GM19023 (cell line): ENCODE results near the gene KRT4.

Source experiments
- ATAC-seq: cut with Tn5 transposase; IDR thresholded peaks from one replicate; pipeline ENCODE4 v1.9.1; 2021; ENCODE audit warnings: mild to moderate bottlenecking, moderate library complexity; ENCODE audit not compliant: unreplicated experiment

KRT4 gene

DNA sequence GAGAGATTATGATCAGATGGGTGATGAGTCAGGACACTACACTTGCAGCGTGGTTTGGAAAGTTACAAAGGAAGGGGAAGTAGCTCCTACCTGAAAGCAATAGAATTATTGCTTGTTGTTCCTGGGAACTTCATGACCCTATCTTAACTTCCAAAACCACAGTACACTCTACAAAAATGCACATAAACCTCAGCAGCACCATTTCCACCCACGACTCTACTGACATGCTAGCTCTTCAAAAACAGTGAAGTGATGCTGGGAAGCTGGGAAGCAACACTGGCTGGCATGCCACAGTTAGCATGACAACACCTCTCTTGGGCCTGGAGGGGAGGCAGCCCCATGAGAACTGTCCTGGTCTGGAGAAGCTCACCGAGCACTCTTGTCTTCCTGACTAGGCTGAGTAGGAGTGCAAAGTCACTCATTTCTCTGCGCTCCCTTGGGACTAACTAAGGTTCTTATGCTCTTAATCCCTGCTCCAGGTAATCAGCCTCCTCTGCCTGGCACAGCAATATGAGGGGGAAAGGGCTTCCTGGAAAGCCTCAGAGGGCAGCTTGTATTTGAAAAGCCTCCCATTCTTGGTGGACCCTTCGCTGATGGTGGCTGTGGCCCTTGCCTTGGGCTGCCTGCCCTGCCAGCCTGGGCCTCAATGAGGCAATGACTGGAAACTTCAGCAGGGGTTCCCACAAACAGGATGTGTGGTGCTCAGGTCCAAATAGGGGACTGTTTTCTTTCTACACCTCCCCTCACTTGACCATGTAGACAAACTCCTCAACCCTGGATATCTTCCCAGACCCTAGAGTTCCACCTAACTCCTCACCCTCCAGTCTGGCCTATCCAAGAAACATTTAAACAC lies 19.2 kb downstream of the KRT4 start:
- ATAC-seq: no peak

DNA sequence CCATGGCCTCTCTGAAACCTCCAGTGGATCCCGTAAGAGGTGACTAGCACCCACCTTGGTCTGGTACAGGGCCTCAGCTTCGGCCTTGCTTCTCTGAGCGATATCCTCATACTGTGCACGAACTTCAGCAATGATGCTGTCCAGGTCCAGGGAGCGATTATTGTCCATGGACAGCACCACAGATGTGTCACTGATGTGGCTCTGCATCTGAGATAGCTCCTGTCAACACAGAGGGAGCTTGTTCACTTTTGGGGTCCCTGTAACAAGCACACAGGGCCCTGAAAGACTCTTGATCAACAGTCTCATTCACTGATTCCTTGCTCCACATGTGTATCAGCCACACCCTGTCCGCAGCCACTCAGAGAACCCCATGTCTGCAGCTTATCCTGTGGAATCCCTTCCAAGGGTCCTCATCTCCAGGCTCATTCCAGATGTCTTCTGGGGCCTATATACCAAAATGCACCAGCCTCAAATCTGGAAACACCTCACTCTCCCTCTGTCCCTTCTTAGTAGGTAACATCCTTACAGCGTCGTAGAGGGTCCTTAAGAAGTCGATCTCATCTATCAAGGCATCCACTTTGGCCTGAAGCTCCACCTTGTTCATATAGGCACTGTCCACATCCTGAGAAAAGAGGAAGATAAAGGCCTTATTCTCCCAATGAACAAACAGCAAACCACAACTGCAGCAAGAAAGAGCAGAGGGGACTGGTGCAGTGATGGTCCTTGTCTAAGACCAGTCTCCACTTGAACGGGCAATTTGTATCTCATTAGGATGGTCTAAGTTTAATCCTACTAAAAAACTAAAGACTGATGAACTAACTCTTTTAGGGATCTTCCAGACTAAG lies 21.5 kb downstream of the KRT4 start:
- ATAC-seq: no peak

DNA sequence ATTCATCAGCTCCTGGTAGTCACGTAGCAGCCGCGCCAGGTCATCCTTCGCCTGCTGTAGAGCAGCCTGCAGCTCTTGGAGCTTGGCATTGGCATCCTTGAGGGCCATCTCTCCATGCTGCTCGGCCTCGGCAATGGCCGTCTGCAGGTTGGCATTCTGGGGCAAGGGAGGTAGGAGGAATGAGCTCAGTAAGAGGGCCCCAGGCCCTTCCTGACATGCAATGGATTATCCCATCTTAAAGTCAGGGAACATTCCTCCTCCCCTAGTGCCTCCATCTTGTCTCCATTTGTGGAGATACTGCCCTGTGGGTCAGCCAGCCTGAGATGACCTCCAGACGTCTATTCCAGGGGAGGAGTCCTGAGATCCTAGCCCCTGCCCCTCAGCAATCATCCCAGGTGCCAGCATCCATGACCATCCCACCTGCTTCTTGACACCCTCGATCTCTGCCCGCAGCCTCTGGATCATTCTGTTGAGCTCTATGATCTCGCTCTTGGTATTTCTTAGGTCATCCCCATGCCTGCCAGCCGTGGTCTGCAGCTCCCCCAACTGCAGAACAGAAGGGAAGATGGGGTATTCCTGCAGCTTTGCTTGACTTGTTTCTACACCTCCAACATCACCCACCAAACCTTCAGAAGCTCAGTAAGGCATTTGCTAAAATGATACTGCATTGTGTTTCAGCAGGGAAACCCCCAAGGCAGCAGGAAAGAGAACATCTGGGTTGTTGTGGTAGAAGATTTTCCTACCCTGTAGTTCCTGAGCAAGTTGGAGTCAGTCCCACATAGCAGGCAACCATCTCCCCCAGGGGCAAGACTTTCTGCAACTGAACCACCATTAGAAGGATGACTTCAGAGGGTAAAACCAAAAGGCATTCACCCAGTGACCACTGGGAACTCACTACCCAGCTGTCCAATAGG lies 22.4 kb downstream of the KRT4 start:
- ATAC-seq: no peak

DNA sequence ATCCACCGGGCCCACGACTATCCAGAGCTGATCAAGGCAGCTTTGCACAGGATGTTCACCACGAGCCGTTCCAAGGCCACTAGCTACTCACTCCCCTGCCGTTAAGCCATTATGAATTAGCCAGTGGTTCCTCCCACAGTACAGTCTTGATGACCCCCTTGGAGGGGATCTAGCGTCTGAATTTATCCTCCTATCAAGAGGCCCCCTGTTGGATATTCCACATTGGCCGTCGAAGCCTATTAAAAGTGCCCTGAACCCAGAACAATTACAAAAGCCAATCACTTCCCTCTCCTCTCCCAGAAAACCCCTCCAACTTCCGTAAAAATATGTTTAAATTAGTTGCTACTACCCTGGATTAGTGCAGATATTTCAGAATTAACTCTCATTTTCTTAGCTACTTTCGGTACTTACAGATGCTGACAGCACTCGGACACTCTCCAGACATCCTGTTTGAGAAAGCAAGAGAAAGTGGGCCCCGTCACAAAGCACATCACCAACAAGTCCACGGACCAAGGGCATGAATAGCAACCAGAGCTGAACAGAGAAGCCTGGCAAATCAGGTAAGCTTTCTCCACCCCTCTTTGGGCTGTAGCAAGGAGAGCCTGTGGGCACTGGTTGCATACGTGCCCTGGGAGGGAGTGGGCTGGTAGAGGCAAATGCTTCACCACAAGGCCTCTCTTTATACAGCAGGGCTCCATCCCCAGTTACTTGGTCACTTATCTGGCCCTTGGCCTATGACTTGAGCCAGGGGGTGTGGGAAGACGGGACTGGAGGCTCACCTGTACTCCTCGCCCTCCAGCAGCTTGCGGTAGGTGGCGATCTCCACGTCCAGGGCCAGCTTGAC lies 23.3 kb downstream of the KRT4 start:
- ATAC-seq: no peak

DNA sequence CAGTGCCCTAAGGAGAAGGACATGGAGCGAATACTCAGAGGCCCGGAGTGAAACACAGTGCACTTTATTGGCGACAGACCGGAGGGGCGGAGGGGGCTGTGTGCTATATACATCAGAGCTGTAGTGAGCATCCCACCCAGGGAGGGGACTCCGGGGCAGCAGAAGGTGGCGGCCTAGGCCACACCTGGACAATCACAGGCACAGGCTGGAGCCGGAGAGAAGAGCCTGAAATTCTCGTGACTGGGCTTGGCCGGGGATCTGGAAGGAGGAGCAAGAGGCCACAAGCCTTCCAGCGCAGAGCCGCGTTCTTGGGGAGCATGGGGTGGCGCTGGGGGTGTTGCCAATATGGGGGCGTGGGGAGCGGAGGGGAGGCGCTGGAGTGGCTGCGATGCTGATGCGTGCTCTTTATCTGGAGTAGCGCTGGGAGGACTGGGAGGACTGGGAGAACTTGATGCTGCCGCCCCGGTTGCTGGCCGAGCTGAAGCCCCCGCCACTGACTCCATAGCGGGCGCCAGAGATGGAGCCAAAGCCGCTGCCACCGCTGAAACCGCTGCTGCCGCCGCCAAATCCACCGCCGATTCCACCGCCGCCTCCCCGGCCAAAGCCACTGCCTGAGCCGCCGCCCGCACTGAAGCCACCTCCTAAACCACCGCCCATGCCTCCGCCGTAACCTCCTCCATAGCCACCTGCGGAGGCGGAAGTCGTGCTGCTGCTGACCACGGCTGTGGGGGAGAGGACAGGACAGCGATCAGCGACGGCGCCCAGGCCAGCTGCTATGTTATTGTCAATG lies 24.1 kb downstream of the KRT4 start:
- ATAC-seq: no peak

DNA sequence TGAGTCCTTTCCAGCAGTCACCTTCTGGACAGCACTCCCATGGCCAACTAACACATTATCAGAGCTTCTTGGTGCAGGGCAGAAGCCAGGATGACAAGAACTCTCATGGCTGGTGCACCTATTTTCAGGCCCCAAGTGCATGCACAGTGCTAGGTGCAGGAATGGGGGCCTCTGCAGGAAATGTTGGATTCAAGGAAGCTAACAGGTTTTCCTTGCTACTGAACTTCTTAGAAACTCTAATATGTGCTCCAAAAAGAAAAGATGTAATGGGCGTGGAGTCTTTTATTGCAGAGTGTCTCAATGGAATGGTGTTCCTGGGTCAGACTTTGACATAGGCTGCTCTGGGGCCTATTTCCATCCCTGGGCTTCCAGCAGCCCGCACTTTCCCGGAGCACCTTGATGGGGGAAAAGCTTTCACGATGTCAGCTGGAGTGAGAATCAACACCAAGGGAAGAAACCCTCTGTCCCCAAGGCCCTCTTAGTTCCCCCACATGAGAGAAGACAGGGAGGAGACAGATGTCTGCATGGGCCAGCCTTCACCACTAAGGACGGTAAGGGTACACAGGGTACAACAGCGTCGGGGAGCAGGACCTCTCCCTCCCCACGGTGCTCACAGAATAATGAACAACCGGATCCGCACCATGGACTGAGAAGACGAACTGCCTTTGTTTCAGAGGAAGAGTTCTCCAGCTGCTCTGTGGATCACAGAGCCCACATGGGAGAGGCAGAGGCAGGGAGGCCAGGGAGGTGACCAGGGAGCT lies 24.9 kb downstream of the KRT4 start:
- ATAC-seq: no peak

DNA sequence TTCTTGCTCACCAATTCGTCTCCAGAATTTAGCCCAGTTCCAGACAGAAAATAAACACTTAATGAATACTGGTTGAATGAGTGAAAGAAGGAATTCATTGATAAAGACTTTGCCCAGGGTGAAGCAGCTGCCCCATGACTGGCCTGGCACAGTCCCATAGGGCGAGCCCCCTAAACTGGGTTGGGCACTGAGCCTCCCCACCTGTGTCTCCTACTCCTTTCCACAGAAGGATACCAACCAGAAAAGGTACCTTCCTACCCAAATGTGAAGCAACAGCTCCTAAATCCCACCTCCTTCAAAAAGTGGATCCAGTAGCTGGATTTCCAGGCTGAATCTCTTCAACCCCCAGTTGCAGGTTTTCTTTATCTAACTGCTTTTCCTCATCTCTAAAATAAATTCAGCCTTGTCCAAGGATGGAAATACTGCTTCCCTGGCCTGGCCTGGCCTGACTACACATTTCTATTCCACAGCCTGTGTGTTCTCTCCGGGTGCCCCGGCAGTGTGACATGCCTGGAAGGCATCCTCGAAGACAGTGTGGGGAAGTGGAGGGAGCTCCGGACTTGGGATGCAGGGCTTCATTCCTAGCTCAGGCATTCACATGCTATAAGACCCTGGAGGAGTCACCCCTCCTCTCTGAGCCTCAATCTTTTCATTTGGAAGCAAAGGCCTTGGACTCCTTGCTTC lies 25.6 kb downstream of the KRT4 start:
- no peak for ATAC-seq

DNA sequence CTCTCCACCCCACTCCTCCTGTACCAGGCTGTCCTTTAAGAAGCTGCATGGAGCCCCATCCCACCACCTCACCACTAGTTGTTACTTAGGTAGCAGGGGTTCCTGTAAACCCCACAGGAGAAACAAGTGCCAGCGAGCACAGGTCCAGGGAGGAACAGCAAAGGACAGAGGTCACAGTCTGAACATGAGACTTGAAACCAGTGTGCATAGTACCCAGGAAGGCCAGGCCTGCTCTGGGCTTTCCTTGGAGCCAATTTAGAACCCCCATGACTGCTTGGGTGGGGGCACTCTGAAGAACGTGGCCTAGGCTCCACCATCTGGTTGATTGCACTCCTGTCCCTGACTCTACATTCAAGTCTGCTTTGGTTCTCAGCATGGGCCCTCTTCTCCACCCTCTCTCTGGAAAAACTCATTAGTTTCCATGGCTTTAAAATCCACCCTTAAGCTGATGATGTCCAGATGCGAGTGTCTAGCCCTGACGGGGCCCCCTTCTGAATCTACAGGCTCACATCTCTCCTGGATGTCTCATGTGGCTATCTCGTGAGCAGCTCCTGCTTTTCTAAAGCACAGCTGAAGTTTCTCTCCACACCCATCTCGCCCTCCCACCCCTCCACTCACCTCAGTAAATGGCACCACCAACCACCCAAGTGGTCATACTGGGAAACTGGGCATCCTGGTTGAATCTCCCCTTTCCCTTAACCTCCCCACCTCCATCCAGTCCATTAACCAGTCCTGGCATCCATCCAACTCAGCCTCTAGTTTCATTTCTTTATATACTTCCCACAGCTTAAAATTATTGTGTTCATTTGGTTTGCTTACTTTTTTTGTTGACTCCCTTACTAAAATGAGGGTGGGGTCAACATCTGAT lies 26.4 kb downstream of the KRT4 start:
- ATAC-seq: no peak

DNA sequence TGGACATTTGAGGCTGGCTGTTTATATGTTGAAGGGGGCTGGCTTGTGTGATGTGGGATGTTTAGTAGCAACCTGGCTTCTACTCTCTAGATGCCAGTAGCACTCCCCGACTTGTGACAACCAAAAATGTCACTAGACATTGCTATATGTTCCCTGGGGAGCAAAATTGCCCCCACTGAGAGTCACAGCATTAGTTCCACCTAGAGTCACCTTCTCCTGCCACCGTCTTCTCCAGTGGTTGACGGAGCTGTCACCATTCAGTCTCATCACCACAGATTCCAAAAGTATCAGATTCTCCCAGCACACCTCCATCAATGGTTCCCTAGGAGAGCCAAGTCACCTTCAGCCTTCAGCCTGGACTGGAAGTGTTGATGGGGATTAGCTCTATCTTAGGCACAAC lies 29.0 kb downstream of the KRT4 start:
- ATAC-seq: no peak

DNA sequence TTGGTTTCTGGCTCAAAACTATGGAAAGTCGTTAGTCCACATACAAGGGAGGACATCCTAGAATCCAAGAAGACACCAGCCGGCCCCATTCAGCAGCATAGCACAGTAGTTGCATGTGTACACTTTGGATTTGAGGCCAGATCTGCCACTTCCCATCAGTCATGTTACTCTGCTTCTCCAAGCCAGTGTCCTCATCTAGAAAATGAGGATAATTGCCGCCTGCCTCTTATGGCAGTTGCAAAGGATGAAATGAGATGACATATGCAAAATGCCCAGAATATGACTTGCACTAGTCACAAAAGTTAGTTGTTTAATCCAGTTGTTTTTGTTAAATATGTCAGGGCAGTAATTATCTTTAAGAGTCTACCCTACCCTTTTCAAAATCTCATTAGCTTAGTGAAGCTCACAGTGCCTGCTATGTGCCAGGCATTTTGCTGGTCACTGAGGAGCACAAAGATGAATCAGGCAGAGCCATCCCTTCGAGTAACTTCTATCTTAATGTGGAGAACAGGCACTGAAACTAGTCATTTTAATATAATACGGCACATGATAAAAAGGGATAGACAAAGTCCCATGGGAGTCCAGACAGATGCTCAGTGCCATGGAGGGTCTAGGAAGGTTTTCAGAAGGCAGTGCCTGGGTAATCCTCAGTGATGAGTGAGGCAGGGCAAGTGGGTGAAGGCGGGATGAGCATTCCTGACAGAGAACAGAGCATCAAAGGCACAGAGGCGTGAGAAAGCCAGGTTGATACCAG lies 30.2 kb downstream of the KRT4 start:
- ATAC-seq: no peak

DNA sequence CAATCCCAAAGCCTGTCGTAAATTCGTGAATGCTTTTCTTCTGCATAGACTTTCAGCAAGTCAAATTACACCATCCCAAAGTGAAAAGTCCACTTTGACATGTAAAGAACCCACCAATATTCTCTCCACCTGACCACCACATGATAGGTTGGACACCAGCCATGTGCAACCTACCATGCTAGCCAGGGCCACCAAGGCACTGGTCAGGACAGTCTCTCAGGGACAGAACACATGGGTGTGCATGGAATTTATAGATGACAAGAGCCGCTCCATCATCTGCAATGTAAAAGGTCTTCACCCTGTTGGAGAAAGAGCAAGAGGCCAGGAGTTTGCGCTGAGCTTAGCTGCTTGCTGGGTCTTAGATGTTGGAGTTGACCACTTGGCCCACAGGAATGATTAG lies 31.4 kb downstream of the KRT4 start:
- ATAC-seq: no peak

DNA sequence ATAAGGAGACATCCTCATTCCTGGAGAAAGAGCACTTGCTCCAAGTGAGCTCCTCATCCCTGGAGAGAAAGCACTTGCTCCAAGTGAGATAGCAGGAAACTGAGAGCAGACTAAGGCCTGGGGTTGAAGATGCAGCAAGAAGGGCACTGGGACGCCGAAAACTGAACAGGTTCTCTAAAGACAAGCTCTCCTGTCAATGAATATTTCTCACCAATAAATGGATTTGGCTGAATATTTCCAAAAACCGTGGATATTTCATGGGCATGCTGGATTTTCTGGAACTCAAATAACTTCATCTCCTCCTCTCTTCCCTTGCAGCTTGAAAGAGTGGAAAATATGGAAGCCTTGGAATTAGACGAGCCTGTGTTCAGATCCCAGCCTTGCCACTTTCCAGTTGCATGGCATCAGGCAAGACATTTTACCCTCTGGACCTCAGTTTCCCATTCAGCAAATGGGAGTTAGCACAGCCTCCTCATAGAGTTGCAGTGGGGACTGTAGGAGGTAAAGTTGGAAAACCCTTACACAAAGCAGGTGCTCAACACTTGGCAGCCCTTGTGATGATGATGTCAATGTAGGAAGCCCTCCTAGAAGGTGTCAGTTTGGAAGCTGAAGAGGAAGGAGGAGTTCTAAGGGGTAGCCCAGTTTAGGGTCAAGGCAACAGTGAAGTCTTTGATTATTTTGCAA lies 32.4 kb downstream of the KRT4 start:
- no peak for ATAC-seq

DNA sequence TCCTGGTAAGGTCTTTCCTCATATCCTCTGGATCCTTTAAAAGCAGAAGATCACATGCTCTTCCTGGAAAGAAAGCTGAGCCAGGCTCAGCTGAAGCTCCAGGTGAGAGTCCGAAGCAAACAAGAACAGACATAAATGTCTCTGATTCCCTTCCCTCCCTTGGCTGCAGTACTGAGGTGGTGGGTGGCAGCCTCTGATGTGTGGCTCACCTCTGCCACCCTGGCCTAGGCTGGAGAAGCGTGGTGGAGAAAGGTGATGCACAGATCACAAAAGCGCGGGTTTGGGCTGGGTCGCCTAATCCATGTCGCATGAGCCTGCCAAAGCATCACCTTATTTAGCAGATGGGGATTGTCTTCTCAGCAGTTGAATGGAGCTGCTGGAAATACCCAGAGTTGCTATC lies 34.0 kb downstream of the KRT4 start:
- no peak for ATAC-seq

DNA sequence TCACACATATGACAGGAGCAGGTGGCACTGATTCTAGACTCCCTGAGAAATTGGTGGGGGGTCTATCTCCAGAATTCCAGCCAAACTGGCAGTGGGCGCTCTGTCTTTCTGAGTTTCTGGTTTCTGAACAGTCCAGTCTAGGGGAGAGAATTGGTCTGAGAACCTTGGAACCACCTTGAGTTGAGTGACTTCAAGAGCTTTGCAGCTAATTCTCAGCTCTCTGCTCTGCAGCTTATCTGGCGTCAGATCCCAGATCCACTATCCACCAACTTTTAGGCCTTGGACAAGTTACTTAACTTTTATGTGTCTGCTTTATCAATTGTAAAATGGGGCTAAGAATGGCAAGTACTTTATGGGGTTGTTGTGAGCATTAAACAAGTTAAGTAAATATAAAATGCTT lies 35.1 kb downstream of the KRT4 start:
- no peak for ATAC-seq

DNA sequence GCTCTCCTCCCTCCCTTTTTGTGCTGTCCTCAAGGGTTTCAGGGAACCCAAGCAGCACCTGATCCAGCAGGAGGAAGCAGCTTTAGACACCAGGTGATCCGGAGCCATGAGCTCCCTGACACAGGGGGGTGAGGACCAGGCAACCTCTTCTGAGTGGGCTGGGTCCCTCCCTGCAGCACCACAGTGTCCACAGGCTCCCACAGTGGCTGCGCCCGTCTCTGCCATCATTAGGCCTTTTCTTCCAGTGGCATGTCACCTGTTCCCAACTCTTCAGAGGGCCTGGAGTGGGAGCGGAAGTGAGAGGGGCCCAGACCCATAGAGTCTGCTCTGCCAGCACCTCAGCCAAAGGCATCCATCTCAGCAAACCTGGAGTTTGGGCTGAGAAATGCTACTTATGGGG lies 36.4 kb downstream of the KRT4 start:
- no peak for ATAC-seq

DNA sequence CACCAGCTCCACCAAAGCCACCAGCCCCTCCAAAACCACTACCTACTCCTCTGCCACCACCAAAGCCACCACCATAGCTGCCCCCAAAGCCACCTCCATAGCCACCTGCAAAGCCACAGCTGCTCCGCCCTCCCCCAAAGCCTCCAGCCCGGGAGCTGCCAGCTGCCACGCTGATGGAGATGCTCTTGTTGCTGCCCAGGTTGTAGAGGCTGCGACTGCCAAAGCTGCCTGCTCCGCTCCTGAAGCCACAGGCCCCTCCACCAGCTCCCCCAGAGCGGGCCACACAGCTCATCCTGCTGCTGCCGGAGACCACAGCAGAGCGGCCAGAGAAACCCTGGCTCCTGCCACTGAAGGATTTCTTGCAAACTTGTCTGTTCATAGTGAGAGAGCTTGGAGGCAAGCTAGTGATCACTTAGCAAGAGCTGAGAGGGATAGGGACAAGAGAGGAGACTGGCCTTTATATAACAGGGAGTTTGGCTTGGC lies 37.0 kb downstream of the KRT4 start, which contains the start of gene KRT76:
KRT76 (minus strand) TSS at position 433 of the 483 bp plus-strand sequence; CDS start at position 379, 54 bp downstream.
- ATAC-seq: no peak
